ENCODE measurements around the gene TBC1D22B. TPM values are rescaled to one million over a fixed set of nuclear protein-coding genes. Genes with fewer than 3 reads are reported as not detected.

TBC1D22B gene
- total RNA-seq, 2 experiments from 2014 or later = 8.0 to 12.3 TPM

DNA sequence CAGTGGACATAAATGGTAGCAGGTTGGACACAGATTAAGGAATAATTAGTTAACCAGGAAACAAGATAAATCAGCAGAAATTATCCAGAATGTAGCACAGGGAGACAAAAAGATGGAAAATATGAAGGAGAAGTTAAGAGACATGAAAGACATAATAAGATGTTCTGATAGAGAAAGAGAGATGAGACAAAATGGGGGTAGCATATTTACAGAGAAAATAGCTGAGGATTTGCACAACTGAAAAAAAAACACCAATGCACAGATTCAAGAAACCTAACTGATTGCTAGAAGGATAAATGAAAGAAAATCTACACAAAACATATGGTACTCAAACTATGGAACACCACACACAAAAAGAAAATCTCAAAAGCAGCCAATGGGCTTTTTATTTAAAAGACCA, 34.6 kb upstream of the TBC1D22B start:
- Histone ChIP-seq H3K36me3 (ENCODE audit: insufficient read depth, low read length) (no peaks in the 10 kb centered on the region), H3K4me1 (ENCODE audit: insufficient read depth, low read length, poor library complexity, severe bottlenecking) (peaks cover 8% of the 10 kb centered on the region), H3K9me3 (ENCODE audit: low read length) (no peaks in the 10 kb centered on the region), H3K27ac (ENCODE audit: low read depth, low read length, poor library complexity, severe bottlenecking) (no peak overlapping the region), H3K79me2 (ENCODE audit: insufficient read depth, low read depth, low read length) (no peaks in the 10 kb centered on the region), H3K4me2 (ENCODE audit: low read length) (peak overlapping the region; percentile 84), H3K9me2 (ENCODE audit: insufficient read depth, low read length) (no peaks in the 10 kb centered on the region), H3K4me3 (ENCODE audit: low read depth, low read length, poor library complexity, severe bottlenecking) (peak overlapping the region; percentile 68), H2AFZ (ENCODE audit: low read length) (peak overlapping the region; percentile 92), H4K20me1 (ENCODE audit: insufficient read depth, low read length) (no peaks in the 10 kb centered on the region)
- no TSS peak for BruUV-seq (replicated peaks)
- POLR2A ChIA-PET = interaction anchor here (0.6 to 1.3 kb wide), 2 partner anchors 35 to 280 kb away, joined by 3 read pairs; partner anchors contain the start of genes TBC1D22B and TMEM217
- no peak for DNase-seq (ENCODE audit: low spot score)
- TF ChIP-seq, protein P1, sequence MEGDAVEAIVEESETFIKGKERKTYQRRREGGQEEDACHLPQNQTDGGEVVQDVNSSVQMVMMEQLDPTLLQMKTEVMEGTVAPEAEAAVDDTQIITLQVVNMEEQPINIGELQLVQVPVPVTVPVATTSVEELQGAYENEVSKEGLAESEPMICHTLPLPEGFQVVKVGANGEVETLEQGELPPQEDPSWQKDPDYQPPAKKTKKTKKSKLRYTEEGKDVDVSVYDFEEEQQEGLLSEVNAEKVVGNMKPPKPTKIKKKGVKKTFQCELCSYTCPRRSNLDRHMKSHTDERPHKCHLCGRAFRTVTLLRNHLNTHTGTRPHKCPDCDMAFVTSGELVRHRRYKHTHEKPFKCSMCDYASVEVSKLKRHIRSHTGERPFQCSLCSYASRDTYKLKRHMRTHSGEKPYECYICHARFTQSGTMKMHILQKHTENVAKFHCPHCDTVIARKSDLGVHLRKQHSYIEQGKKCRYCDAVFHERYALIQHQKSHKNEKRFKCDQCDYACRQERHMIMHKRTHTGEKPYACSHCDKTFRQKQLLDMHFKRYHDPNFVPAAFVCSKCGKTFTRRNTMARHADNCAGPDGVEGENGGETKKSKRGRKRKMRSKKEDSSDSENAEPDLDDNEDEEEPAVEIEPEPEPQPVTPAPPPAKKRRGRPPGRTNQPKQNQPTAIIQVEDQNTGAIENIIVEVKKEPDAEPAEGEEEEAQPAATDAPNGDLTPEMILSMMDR (conservative IDR thresholded peaks at IDR 0.05; ENCODE audit: low read length) = no peak
- no peak for TF ChIP-seq EZH2phosphoT487 (IDR thresholded peaks at IDR 0.05; ENCODE audit: borderline replicate concordance, low read depth, low read length)
- intact Hi-C loops (cut with micrococcal nuclease; ENCODE audit: unreplicated experiment) = no loop called here
- CTCF ChIA-PET (ENCODE audit: unreplicated experiment) = interaction anchor here (1.0 kb wide), 1 partner anchor 16 kb away, joined by 3 read pairs; no protein-coding TSS in a partner anchor

DNA sequence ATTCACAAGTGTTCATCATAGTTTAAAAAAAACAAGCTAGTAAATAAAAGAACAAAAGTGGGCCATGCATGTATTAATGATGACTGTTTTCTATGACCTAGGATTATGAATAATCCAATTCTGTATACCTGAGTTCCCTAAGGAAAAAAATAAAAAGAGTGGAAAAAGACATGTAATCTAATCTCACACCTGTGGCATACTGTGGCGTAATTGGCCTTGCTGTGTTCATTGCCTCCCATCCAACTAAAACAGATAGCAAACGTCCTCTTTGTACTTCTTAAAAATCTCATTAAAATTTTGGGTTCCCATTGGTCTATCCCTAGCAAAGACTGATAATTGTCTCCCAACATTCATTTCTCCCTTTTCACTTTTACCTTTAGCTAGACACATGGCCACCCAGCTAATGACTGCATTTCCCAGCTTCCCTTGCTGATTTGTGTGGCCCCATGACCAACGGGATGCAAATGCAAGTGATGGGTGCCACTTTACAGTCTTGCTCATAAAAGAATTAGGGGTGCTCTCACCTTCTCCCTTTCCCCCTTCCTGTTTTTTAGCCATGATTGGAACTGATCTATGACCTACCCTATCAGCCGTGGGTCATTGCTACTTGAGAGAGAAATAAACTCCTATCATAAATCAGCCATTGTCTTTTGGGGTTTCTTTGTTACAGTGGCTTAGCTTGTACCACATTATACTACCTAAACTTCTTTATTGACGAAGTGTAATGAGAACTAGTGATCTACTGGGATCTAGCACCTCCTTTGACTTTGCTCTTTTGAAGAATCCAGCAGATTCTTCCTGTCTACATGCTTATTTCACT, 32.0 kb upstream of the TBC1D22B start:
- POLR2A ChIA-PET = interaction anchor here (1.3 kb wide), 1 partner anchor 10 kb away, joined by 4 read pairs; no protein-coding TSS in a partner anchor
- no peaks in the 10 kb centered on the region for H3K9me2 ChIP-seq (ENCODE audit: insufficient read depth, low read length)
- intact Hi-C loops (cut with micrococcal nuclease; ENCODE audit: unreplicated experiment) = no loop called here
- H3K36me3 ChIP-seq (ENCODE audit: insufficient read depth, low read length) = no peaks in the 10 kb centered on the region
- no peak for TF ChIP-seq EZH2phosphoT487 (IDR thresholded peaks at IDR 0.05; ENCODE audit: borderline replicate concordance, low read depth, low read length)
- TF ChIP-seq, protein P1 (conservative IDR thresholded peaks at IDR 0.05; ENCODE audit: low read length) = no peak
- H3K27ac ChIP-seq (ENCODE audit: low read depth, low read length, poor library complexity, severe bottlenecking) = no peak overlapping the region
- H3K4me3 ChIP-seq (ENCODE audit: low read depth, low read length, poor library complexity, severe bottlenecking) = no peak overlapping the region
- CTCF ChIA-PET (ENCODE audit: unreplicated experiment) = no interaction called here
- H2AFZ ChIP-seq (ENCODE audit: low read length) = peak overlapping the region; percentile 66
- no peaks in the 10 kb centered on the region for H3K9me3 ChIP-seq (ENCODE audit: low read length)
- peak overlapping the region; percentile 11; the same call in 1 of the 2 replicates for H3K4me2 ChIP-seq (ENCODE audit: low read length)
- H4K20me1 ChIP-seq (ENCODE audit: insufficient read depth, low read length) = no peaks in the 10 kb centered on the region
- DNase-seq (ENCODE audit: low spot score) = no peak
- BruUV-seq (replicated peaks) = no TSS peak
- H3K4me1 ChIP-seq (ENCODE audit: insufficient read depth, low read length, poor library complexity, severe bottlenecking) = peaks cover 8% of the 10 kb centered on the region
- H3K79me2 ChIP-seq (ENCODE audit: insufficient read depth, low read depth, low read length) = no peaks in the 10 kb centered on the region

DNA sequence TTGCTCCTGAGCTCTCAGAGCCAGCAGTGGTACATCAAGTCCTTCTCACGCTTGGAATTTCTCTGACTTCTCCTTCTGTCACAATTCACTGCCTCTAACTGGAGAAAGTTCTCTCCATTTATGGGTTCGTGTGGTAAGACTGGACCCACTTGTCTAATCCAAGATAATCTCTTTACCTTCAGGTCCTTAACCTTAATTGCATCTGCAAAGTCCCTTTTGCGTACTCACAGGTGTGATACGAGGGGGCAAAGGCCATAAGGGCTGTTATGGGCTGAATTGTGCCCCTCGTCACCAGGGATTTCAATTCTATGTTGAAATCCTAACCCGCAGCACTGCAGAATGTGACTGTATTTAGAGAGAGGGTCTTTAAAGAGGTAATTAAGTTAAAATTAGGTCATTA, 27.5 kb upstream of the TBC1D22B start:
- H3K9me3 ChIP-seq (ENCODE audit: low read length) = no peaks in the 10 kb centered on the region
- H2AFZ ChIP-seq (ENCODE audit: low read length) = no peak overlapping the region
- no TSS peak for BruUV-seq (replicated peaks)
- no peak overlapping the region for H3K4me3 ChIP-seq (ENCODE audit: low read depth, low read length, poor library complexity, severe bottlenecking)
- no peaks in the 10 kb centered on the region for H3K9me2 ChIP-seq (ENCODE audit: insufficient read depth, low read length)
- intact Hi-C loops (cut with micrococcal nuclease; ENCODE audit: unreplicated experiment) = no loop called here
- H3K27ac ChIP-seq (ENCODE audit: low read depth, low read length, poor library complexity, severe bottlenecking) = no peak overlapping the region
- ChIA-PET CTCF (ENCODE audit: unreplicated experiment) (no interaction called here), POLR2A (no interaction called here)
- H3K79me2 ChIP-seq (ENCODE audit: insufficient read depth, low read depth, low read length) = no peaks in the 10 kb centered on the region
- no peak for TF ChIP-seq EZH2phosphoT487 (IDR thresholded peaks at IDR 0.05; ENCODE audit: borderline replicate concordance, low read depth, low read length)
- TF ChIP-seq, protein P1 (conservative IDR thresholded peaks at IDR 0.05; ENCODE audit: low read length) = no peak
- no peaks in the 10 kb centered on the region for H3K36me3 ChIP-seq (ENCODE audit: insufficient read depth, low read length)
- H3K4me1 ChIP-seq (ENCODE audit: insufficient read depth, low read length, poor library complexity, severe bottlenecking) = no peaks in the 10 kb centered on the region
- H4K20me1 ChIP-seq (ENCODE audit: insufficient read depth, low read length) = no peaks in the 10 kb centered on the region
- DNase-seq (ENCODE audit: low spot score) = no peak
- H3K4me2 ChIP-seq (ENCODE audit: low read length) = no peak overlapping the region
